NT2/D1 (cell line): Measurements from ENCODE around the gene FRMD4A.

Source experiments
- DNase-seq: peaks from one replicate; pipeline ENCODE4 v3.0.0-alpha.2; 2011; ENCODE audit warnings: low read depth, low spot score
- H3K27me3 ChIP-seq: 2 replicates; pipeline ENCODE4 v1.6.0; 2011; ENCODE audit warnings: mild to moderate bottlenecking; ENCODE audit not compliant: insufficient read length, insufficient read depth
- H3K36me3 ChIP-seq: 2 replicates; pipeline ENCODE4 v1.6.1; 2011; ENCODE audit warnings: mild to moderate bottlenecking, low read length, mixed read lengths; ENCODE audit not compliant: insufficient read depth, insufficient read length
- H3K4me1 ChIP-seq: 2 replicates; pipeline ENCODE4 v1.5.1; 2011; ENCODE audit not compliant: insufficient read depth, insufficient read length
- H3K4me3 ChIP-seq: 2 replicates; pipeline ENCODE4 v1.5.1; 2011; ENCODE audit warnings: low read depth; ENCODE audit not compliant: insufficient read length
- H3K9ac ChIP-seq: 2 replicates; pipeline ENCODE4 v1.6.0; 2011; ENCODE audit warnings: low read depth; ENCODE audit not compliant: insufficient read length
- H3K9me3 ChIP-seq: 2 replicates; pipeline ENCODE4 v1.5.1; 2011; ENCODE audit warnings: mild to moderate bottlenecking, low read length; ENCODE audit not compliant: insufficient read depth
- SUZ12 ChIP-seq: IDR thresholded peaks from 2 replicates; pipeline ENCODE4 v1.6.1; 2011; ENCODE audit not compliant: insufficient read length, insufficient read depth; ENCODE audit errors: extremely low read depth
- YY1 ChIP-seq: IDR thresholded peaks from 2 replicates; pipeline ENCODE4 v1.6.1; 2011; ENCODE audit not compliant: insufficient read length, insufficient read depth
- ZNF274 ChIP-seq: IDR thresholded peaks from 2 replicates; pipeline ENCODE4 v1.6.1; 2011; ENCODE audit warnings: mild to moderate bottlenecking, low read depth, low read length

Gene FRMD4A

GRCh38 chr10:14063531-14064285 lies 267.0 kb downstream of the FRMD4A start:
- no peak for TF ChIP-seq ZNF274
- no peak for TF ChIP-seq YY1
- TF ChIP-seq SUZ12: no peak
- Histone ChIP-seq H3K36me3 (no peaks in the 10 kb centered on the region), H3K4me3 (no peak overlapping the region), H3K27me3 (no peaks in the 10 kb centered on the region), H3K9ac (no peak overlapping the region), H3K4me1 (no peaks in the 10 kb centered on the region), H3K9me3 (no peaks in the 10 kb centered on the region)
- DNase-seq: no peak

- no peak for DNase-seq
Measured at GRCh38 chr10:14062528-14063260, 268.0 kb downstream of the FRMD4A start.

GRCh38 chr10:14060320-14061070 lies 270.2 kb downstream of the FRMD4A start:
- Histone ChIP-seq H3K27me3 (no peaks in the 10 kb centered on the region), H3K4me1 (no peaks in the 10 kb centered on the region), H3K4me3 (no peak overlapping the region), H3K9ac (no peak overlapping the region), H3K9me3 (no peaks in the 10 kb centered on the region), H3K36me3 (no peaks in the 10 kb centered on the region)
- DNase-seq: no peak
- no peak for TF ChIP-seq SUZ12

More at GRCh38 chr10:14062528-14063260, 268.0 kb downstream of the FRMD4A start:
- TF ChIP-seq SUZ12 (no peak), YY1 (no peak), ZNF274 (no peak)
- H3K4me1 ChIP-seq: no peaks in the 10 kb centered on the region
- no peak overlapping the region for H3K4me3 ChIP-seq
- no peak overlapping the region for H3K9ac ChIP-seq
- no peaks in the 10 kb centered on the region for H3K27me3 ChIP-seq
- no peaks in the 10 kb centered on the region for H3K36me3 ChIP-seq
- H3K9me3 ChIP-seq: no peaks in the 10 kb centered on the region

GRCh38 chr10:14056610-14057332 lies 274.0 kb downstream of the FRMD4A start:
- no peaks in the 10 kb centered on the region for H3K4me1 ChIP-seq
- TF ChIP-seq YY1: no peak
- TF ChIP-seq SUZ12: no peak
- peak; percentile 38 for DNase-seq
- no peaks in the 10 kb centered on the region for H3K27me3 ChIP-seq
- no peaks in the 10 kb centered on the region for H3K36me3 ChIP-seq
- no peak overlapping the region for H3K4me3 ChIP-seq
- no peaks in the 10 kb centered on the region; the same call in 1 of the 2 replicates for H3K9me3 ChIP-seq
- H3K9ac ChIP-seq: no peak overlapping the region

GRCh38 chr10:14052931-14053330 lies 277.8 kb downstream of the FRMD4A start:
- Histone ChIP-seq H3K4me1 (no peaks in the 10 kb centered on the region), H3K36me3 (no peaks in the 10 kb centered on the region), H3K4me3 (no peak overlapping the region), H3K9ac (no peak overlapping the region), H3K27me3 (no peaks in the 10 kb centered on the region), H3K9me3 (no peaks in the 10 kb centered on the region; the same call in 1 of the 2 replicates)
- DNase-seq: no peak
- TF ChIP-seq YY1 (no peak), ZNF274 (no peak), SUZ12 (no peak)

GRCh38 chr10:14050598-14050997 lies 280.1 kb downstream of the FRMD4A start:
- Histone ChIP-seq H3K4me3 (no peak overlapping the region), H3K9ac (no peak overlapping the region), H3K36me3 (no peaks in the 10 kb centered on the region), H3K27me3 (no peaks in the 10 kb centered on the region), H3K9me3 (no peaks in the 10 kb centered on the region; the same call in 1 of the 2 replicates), H3K4me1 (no peaks in the 10 kb centered on the region)
- TF ChIP-seq ZNF274: no peak
- TF ChIP-seq SUZ12: no peak
- TF ChIP-seq YY1: no peak
- DNase-seq: no peak
